NCI-H187 treated with DMSO at 0.1 percent for 48 hours (cell line): ENCODE measurements around the gene ZSCAN5C.
"Not testable (repeated sequence)": the region's sequence is repeated elsewhere in the genome, so short reads cannot be mapped to it uniquely, and the experiment has no call there.

ENCODE experiments used
- DNase-seq: peaks from one replicate; lab custom pipeline; 2025; lab: John Stamatoyannopoulos, UW

Gene ZSCAN5C, protein sequence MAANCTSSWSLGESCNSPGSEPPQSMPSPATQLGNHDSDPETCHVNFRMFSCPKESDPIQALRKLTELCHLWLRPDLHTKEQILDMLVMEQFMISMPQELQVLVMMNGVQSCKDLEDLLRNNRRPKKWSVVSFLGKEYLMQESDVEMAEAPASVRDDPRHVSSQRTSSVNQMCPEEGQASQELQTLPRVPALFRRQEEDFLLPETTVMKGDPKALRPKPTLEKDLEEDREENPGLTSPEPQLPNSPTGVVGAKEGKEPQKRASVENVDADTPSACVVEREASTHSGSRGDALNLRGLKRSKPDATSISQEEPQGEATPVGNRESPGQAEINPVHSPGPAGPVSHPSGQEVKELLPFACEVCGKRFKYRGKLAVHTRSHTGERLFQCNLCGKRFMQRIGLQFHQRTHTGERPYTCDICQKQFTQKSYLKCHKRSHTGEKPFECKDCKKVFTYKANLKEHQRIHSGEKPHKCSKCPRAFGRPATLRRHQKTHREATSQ

DNA sequence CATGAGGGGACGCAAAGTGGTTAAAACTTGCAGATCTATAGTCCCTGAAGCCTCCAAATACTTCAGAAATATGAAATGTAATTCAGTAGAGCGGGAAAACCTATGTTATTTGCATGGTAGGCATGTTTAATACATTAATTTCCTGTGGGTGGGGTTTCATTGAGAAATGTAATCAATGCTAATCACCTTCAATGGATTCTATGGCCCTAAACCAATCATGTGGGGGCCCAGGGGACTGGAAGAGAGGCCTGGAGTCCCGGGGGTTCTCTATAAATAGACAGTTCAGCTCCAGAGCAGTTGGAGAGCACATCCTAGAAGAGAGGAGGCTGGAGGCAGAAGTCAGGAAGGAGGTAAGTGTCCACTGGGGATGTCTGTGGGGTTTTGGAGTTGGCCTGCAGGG lies at the start of gene ZSCAN5C:
Gene ZSCAN5C (plus strand): TSS at position 301 of the 400 bp plus-strand sequence. CDS start 3,641 bp downstream, outside the sequence.
- no peak for DNase-seq

DNA sequence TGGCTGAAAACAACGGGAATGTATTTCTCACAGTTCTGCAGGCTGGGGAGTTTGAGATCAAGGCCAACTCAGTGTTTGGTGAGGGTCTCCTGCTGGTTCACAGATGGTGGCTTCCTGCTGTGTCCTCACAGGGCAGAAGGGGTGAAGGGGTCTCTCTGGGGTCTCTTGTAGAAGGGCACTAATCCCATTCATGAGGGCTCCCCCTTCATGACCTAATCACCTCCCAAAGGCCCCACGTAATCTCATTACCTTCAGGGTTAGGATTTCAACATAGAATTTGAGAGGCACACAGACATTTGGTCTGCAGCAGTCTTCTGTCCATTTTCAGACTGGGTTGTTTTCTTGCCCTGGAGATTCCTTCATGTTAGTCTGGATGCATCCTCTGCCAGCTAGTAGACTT lies 49.4 kb upstream of the ZSCAN5C start:
- no peak for DNase-seq

DNA sequence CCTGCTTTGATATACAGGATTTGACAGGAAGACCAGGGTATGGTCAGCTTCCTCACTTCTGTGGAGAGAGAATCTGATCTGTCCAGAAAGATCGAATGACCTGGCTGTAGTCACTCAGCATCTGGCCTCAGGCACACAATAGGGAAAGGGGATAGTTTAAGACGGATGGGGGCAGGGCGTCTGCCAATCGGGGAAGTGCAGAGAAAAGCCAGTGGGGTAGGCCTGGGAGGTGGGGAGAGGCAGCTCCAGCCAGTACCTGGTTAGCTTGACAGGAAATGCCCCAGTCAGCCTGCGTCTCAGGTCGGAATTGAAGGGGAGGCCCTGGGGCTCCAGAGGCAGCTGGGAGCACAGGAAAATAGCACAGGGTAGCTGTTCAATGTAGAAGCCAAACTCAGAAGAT lies 48.6 kb upstream of the ZSCAN5C start:
- DNase-seq = no peak

DNA sequence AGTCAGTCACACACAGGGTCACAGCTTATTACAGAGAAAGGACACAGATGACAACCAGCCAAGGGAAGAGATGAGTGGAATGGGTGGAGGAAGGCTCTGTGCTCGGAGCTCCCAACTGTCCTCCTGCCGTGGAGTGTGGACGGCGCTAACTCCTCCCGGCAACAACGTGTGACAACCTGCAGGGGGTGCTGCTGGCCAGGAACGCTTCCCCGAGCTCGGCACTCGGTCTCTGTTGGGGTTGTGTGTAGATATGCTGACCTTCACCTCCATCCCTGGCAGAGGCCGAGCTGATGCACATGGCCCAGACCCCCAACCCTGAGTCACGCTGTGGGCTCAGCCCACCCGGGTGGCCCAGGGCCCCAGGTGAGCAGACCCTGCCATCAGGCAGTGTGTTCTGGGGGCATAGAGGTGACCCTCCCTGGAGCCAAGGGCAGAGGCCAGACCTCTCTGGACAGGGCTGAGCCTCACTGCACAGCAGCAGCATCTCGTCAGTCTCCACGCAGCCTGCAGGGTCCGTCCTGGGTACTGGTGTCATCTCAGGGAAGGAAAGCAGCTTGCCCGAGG lies 46.9 kb upstream of the ZSCAN5C start:
- DNase-seq = no peak

DNA sequence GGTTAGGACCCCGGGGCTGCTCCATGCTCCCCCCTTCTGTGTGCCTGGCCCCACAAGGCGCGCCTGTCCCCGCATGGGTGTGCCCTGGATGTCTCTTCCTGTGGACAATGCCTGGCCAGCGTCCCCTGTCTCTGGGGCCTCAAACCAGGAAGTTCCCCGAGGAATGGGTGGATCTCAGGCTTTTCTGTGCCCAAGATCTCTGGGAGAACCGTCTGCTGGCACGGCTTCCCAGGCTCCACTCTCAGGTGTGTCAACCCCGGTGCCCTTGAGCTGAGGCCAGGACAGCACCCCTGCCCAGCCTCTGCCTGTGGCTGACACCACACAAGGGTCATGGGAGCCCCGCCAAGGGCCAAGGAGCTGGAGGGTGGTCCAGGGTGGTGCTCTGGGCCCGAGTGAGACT lies 45.3 kb upstream of the ZSCAN5C start:
- no peak for DNase-seq

DNA sequence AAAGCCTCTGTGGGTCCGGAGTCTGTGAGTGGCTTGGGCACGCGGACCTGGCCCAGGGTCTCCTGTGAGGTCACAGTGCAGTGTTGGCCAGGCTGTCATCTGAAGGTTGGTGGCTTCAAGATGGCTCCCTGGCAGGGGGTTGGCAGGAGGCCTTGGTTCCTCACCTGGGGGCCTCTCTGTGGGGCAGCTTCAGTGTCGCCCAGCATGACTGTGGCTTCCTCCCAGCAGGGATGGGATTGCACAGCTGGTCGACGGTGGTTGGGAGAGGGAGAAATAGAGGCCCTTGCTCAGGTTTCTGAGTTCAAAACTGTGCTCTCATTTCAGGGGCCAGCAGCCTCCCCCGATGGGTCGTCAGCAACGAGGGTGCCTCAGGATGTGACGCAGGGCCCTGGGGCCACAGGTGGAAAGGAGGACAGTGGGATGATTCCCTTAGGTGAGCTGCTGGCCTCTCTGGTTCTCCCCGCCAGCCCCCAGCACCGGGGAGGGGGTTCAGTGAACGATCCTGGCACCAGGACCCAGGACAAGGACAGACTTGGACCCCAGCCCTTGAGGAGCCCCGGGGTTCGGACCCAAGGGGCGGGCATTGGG lies 43.8 kb upstream of the ZSCAN5C start:
- DNase-seq = no peak

DNA sequence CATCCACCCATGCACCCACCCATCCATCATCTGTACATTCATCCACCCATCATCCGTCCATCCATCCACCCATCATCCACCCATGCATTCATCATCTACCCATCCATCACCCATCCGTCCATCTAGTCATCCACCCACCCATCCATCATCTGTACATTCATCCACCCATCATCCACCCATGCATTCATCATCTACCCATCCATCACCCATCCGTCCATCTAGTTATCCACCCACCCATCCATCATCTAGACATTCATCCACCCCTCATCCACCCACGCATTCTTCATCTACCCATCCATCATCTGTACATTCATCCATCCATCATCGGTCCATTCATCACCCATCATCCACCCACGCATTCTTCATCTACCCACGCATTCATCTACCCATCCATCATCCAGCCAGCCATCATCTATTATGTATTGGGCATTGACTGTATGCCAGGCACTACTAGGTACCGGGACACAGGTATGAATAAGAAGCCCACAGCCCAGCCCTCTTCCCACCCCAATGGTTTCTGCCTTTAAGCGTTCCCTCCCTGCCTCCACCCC lies 43.0 kb upstream of the ZSCAN5C start:
- DNase-seq = no peak

DNA sequence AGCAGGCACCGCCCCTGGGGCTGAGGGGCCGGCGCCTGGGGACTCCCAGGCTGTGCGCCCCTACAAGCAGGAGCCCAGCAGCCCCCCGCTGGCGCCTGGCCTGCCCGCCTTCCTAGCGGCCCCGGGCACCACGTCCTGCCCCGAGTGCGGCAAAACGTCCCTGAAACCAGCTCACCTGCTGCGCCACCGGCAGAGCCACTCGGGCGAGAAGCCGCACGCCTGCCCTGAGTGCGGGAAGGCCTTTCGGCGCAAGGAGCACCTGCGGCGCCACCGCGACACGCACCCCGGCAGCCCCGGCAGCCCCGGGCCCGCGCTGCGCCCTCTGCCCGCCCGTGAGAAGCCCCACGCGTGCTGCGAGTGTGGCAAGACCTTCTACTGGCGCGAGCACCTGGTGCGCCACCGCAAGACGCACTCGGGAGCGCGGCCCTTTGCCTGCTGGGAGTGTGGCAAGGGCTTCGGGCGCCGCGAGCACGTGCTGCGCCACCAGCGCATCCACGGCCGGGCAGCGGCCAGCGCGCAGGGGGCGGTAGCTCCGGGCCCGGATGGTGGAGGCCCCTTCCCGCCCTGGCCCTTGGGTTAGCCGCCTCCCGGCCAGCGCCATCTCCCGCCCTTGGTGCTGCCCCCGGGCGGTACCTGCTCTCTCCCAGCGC lies 42.3 kb upstream of the ZSCAN5C start:
- DNase-seq = no peak

DNA sequence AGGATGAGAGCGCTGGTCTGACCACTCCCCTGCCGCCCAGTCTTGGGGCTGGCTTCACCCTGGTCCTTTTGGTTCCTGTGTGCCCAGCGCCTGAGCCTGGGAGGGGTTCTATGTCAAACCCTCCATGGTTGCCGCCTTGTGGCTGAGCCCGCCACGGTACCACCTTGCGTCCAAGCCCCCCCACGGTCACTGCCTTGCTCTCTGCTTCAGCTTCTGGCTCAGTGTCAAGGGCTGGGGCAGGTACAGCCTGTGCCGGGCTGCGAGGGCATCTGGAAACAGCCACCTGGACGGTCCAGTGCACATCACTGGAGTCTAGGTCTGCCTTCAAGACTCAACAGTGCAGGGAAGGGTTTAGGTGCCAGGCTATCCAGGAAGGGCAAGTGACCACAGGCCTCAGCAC lies 40.5 kb upstream of the ZSCAN5C start:
- DNase-seq = no peak

DNA sequence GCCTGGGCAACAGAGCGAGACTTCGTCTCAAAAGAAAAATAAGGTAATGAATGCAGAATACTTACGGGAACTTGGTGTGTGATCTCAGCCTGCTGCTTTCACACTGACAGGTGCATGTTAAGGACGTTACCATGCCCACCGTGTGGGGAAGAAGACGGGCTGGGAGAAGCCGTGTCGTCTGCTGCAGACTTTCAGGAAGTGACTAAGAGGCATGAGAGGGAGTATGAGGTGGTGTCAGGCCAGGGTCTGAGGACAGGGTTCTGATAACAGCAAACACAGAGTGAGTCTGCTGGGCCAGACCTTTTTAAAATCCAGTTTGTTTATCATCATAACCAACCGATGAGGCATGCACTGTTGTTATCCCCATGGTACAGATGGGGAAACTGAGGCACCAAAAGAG lies 39.8 kb upstream of the ZSCAN5C start:
- no peak for DNase-seq

DNA sequence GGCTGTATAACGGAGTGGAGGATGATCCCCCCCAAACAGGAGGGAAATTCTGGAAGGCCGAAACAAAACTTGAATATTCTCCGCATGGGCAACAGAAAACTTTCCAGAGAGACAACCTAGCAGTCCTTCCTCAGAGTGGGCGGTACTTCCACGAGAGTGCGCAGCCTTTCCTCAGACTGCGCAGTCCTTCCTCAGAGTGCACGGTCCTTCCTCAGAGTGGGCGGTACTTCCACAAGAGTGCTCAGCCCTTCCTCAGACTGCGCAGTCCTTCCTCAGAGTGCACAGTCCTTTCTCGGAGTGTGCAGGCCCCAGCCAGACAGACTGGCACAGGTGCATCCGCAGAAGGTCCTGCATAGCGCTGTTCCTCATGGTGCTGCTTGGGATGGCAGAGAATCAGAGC lies 39.0 kb upstream of the ZSCAN5C start:
- no peak for DNase-seq

DNA sequence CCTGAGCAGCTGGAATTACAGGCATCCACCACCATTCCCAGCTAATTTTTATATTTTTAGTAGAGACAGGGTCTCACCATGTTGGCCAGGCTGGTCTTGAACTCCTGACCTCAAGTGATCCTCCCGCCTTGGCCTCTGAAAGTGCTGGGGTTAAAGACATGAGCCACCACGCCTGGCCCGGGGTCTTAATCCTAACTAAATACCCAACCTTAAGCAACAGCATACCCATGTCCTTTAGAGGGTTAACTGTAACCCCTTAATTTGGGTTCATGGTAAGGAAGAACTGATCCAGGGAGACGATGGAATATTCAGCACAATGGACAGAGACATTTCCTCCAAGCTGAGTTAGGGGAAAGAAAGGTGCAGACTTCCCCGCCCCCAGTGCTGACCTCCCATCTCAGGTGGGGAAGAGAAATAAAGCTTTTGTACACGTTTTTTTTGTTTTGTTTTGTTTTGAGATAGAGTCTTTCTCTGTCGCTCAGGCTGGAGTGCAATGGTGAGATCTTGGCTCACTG lies 35.0 kb upstream of the ZSCAN5C start:
- DNase-seq = no peak

DNA sequence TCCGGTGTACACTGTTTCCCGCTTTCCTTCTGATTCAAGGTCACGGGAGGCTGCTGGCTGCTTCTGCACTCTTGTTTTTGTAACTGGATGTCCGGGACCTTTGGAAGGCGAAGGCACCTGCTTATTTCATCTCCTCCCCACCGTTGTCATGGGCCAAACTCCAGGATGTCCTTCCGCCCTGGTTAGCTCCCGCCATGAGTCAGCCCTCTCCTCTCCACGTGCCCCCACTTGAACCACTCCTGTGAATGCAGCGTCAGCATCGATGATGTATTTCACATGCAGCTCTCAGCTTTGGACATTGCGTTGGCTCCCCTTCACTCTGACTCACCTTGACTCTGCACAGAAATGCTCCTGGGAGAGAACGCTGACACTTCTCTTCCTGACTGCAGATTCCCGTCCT lies 31.8 kb upstream of the ZSCAN5C start:
- DNase-seq = no peak

DNA sequence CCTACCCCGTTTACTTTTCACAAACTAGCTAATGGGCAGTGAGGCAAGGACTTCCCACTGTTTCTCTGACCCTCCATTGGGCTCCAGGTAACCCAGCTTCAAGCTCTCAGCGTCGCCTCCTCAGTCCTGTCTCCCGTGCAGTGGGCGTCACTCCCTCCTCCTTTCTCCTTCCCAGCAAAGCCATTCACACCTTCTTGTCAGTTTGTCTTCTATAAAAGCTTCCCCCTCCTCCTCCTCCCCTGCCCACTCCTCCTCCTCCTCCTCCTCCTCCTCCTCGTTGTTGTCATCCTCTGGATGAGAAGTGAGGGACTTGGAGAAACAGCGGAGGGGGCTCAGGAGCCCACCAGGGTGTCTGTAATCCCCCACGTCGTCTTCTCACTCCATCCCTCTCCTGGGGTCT lies 28.0 kb upstream of the ZSCAN5C start:
- DNase-seq = no peak

DNA sequence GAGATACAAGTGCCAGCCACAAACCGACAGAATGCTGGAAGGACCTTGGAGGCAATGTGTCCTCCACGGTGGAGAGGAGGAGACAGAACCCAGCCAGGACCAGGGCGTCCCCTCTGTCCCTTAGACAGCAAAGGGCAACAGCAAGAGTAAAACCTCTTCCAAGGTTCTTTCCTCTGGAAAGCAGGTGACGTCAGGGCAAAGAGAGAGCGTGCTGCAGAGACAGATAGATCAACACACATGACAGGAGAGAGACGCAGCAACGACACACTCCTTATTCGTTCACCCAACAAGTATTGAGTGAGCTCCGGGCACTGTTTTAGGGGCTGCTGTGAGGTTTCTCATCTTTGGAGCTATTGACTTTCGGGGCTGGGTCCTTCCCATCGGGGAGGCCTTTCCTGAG lies 27.5 kb upstream of the ZSCAN5C start:
- no peak for DNase-seq

DNA sequence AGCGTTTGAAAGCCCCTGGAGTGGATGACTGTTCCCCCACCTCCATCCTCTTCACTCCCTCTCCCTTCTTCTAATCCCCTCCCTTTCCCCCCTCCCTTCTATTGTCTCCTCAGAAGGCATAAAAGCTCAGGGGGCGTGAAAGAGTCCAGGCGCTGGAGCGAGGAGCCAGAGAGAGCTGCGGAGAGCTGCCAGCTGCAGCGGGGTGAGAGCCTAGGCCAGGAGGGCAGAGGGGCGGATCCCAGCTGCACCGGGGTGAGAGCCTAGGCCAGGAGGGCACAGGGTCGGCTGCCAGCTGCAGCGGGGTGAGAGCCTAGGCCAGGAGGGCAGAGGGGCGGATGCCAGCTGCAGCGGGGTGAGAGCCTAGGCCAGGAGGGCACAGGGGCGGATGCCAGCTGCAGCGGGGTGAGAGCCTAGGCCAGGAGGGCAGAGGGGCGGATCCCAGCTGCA lies 26.2 kb upstream of the ZSCAN5C start, which contains the start of gene GALP:
Gene GALP (plus strand): TSS at position 148 of the 447 bp plus-strand sequence. CDS start 1,101 bp downstream, outside the sequence.
- DNase-seq = not testable (repeated sequence)

DNA sequence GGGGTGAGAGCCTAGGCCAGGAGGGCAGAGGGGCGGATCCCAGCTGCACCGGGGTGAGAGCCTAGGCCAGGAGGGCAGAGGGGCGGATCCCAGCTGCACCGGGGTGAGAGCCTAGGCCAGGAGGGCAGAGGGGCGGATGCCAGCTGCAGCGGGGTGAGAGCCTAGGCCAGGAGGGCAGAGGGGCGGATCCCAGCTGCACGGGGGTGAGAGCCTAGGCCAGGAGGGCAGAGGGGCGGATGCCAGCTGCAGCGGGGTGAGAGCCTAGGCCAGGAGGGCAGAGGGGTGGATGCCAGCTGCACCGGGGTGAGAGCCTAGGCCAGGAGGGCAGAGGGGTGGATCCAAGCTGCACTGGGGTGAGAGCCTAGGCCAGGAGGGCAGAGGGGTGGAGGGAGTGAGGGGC lies 25.8 kb upstream of the ZSCAN5C start:
- DNase-seq = not testable (repeated sequence)

DNA sequence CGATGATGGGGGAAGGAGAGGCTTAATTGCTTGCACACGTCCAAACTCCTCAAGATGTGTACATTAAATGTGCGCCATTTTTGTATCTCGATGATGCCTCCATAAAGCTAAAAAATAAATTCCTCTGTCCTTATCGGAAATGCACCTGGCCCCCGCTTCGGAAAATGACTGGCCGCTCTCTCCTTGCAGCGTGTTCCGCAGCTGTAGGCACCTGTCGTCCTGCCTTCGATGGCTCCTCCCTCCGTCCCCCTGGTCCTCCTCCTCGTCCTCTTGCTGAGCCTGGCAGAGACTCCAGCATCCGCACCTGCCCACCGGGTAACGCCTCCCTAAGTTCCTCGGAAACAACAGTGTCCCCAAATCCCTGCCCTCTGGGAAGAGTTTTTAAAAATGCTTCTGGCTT lies 25.2 kb upstream of the ZSCAN5C start:
- DNase-seq = no peak

DNA sequence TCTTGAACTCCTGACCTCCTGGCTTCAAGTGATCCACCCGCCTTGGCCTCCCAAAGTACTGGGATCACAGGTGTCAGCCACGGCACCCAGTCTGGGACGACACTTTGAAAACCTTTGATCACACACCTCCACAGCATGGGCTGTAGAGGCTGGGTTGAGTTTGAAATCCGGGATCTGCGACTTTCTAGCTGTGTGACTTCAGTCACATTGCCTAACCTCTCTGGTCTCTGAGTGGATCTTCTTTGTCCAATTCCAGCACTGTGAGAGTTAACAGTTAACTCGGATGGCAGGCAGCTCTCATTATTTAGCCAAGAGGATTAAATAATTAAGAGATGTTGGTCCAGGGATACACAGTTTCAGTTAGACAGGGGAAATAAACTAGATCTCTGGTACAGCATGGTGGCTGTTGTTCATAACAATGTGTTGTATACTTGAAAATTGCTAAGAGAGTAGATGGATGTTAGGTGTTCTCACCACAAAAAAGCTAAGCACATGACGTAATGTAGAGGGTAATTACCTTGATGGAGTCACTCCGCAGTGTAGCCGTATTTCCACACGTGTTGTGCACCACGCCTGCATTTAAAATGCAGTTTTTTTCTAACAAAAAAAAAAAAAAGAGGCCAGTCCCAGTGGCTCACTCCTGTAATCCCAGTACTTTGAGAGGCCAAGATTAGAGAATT lies 24.4 kb upstream of the ZSCAN5C start:
- DNase-seq = no peak

DNA sequence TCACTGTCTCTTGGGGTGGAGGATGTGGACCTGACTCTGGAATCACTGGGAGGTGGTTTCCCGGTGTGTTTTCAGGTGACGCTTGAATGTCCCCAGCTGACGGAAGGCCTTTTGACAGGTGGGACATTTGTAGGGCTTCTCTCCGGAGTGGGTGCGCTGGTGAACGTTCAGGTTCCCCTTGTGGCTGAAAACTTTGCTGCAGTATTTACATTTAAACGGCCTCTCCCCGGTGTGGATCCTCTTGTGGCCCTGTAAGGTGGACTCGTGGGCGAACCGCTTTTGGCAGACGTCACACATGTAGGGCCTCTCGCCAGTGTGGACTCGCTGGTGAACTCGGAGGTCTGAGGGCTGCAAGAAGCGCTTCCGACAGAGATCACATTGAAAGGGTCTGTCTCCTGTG lies 12.3 kb upstream of the ZSCAN5C start:
- no peak for DNase-seq

DNA sequence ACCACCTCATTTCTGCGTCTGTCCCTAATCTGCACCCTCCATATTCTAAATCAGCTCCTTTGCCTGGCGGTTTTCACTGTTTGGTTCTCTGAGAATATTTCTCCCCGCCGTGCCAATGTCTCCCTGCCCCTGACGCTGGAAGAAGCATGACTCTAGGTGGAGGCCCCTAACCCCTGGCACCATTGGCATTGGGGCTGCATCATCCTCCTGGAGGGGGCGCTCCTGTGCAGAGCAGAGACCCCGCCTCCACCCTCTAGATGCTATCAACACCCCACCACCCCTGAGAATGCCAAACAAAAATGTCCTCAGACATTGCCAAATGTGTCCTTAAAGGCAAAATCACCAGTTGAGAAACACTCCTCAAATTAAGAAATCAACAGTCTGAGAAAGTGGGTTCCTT lies 11.0 kb upstream of the ZSCAN5C start:
- no peak for DNase-seq
